ENCODE data around the gene SIK2. TPM values are rescaled to one million over a fixed set of nuclear protein-coding genes. Genes with fewer than 3 reads are reported as not detected.

SIK2 gene
- total and polyA plus RNA-seq, 4 donors = 18.1 to 26.6 (median 19.7) TPM

DNA sequence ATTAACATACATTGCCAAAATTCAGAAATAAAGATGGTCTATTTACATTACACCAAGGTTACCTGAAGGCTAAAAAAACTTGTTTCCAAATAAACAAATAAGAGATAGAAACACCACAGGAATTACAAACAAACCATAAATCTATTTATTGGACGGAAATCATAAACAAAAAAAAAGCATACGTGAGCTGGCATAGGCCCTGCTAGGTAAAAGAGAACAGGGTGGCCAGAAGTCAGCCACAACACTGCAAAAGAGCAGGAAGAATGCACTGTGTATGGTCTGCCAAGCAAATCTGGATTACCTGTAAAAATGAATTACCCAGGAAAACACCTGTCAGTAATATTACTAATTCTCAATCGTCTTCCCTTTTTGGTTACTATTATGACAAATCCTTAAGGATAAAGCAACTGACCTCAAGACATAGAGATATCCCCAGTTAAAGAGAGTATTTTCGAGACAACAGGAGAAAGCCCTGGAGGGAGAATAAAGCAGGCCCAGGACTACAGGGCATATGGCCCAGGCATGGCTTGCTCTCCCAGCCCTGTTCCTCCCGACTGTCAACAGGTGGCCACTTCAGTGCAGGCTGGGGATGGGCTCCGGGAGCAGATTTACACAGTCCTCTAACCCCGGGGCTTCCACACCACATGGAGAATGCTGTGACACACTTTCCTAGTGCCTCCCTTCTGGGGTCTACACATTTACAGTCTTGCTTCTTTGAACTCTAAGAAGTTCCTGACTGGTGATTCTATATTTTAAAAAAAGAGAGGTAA is 146.0 kb downstream of the SIK2 start:
- 69% methylated on average over 5 of the region's 7 CpGs for WGBS (ENCODE audit: insufficient coverage)
- peaks cover 38% of the 10 kb centered on the region for H3K36me3 ChIP-seq (ENCODE audit: control insufficient read depth, insufficient read depth, low read length)

DNA sequence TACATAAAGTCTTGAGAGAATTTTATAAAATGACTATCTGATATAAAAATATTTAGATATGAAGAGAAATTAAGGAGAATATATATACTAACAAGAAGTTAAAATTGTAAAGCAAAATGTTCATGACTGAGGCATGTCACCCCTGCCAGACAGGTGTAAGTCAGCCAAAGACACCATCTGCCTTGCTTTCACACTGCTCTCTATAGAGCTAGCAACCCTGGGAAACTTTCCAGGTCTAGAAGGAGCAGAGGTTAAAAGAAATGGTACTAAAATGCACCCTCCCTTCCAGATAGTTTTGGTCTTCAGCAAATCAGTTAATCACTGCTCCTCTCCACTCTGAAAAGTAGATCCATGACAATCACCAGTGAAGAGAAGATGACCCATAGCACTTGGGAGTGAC is 147.4 kb downstream of the SIK2 start:
- no peaks in the 10 kb centered on the region for H3K4me1 ChIP-seq (ENCODE audit: control insufficient read depth, insufficient read depth, low read length)
- DNase-seq (ENCODE audit: low read depth in 4 of 6, low spot score in 6 of 6) = peak in 1 of 6 donors; percentile 64
- H3K27me3 ChIP-seq (ENCODE audit: control insufficient read depth, insufficient read depth, low read length) = no peaks in the 10 kb centered on the region
- H3K36me3 ChIP-seq (ENCODE audit: control insufficient read depth, insufficient read depth, low read length) = peaks cover 46% of the 10 kb centered on the region
- no peak overlapping the region for H3K4me3 ChIP-seq (ENCODE audit: low read depth, low read length)
- peaks cover 1% of the 10 kb centered on the region for H3K9me3 ChIP-seq (ENCODE audit: control insufficient read depth, insufficient read depth, low read length)
- no peak overlapping the region for H3K27ac ChIP-seq (ENCODE audit: low read depth, low read length)

More for the DNA sequence above, 146.0 kb downstream of the SIK2 start:
- H3K9me3 ChIP-seq (ENCODE audit: control insufficient read depth, insufficient read depth, low read length) = peaks cover 1% of the 10 kb centered on the region
- no peak overlapping the region for H3K27ac ChIP-seq (ENCODE audit: low read depth, low read length)
- DNase-seq (ENCODE audit: low read depth in 4 of 6, low spot score in 6 of 6) = no peak
- no peaks in the 10 kb centered on the region for H3K4me1 ChIP-seq (ENCODE audit: control insufficient read depth, insufficient read depth, low read length)
- H3K4me3 ChIP-seq (ENCODE audit: low read depth, low read length) = no peak overlapping the region
- no peaks in the 10 kb centered on the region for H3K27me3 ChIP-seq (ENCODE audit: control insufficient read depth, insufficient read depth, low read length)

DNA sequence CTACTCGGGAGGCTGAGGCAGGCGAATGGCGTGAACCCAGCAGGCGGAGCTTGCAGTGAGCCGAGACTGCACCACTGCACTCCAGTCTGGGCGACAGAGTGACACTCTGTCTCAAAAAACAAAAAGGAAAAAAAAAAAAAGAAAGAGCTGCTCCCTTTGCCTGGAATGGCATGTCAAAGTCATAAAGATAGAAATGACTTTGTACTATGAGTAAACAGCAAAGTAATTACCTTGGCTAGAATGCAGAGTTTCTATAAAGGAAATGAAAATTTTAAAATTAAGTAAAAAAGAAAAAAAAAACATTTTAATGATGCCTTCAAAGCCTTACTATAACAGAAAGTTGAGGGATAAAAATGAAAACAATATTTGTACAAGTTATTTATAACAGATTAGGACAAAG is 153.8 kb downstream of the SIK2 start:
- WGBS (ENCODE audit: insufficient coverage) = 96% methylated on average over 5 of the region's 6 CpGs
- no peak overlapping the region for H3K27ac ChIP-seq (ENCODE audit: low read depth, low read length)
- no peaks in the 10 kb centered on the region for H3K27me3 ChIP-seq (ENCODE audit: control insufficient read depth, insufficient read depth, low read length)
- no peaks in the 10 kb centered on the region for H3K9me3 ChIP-seq (ENCODE audit: control insufficient read depth, insufficient read depth, low read length)
- H3K4me1 ChIP-seq (ENCODE audit: control insufficient read depth, insufficient read depth, low read length) = no peaks in the 10 kb centered on the region
- no peak overlapping the region for H3K4me3 ChIP-seq (ENCODE audit: low read depth, low read length)
- DNase-seq (ENCODE audit: low read depth in 4 of 6, low spot score in 6 of 6) = no peak
- peaks cover 52% of the 10 kb centered on the region for H3K36me3 ChIP-seq (ENCODE audit: control insufficient read depth, insufficient read depth, low read length)

DNA sequence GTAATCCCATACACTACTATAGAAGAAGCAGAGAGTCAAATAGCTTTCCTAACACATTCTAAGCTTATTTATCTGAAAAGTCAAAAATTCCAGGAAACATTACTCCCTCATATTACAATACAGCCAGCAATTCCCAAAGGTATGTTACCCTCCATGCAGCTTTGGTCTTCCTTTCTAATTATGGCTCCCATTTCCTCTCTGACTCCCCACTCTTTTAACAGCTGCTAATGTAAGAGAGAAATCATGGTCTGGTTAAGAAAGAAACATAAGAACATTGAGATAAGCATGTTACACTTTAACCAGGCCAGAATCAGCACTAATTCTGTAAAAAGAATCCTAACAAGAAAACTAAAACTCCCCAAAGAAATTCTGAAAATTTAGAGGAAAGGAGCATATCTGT is 157.1 kb downstream of the SIK2 start:
- Histone ChIP-seq H3K27me3 (ENCODE audit: control insufficient read depth, insufficient read depth, low read length) (no peaks in the 10 kb centered on the region), H3K4me1 (ENCODE audit: control insufficient read depth, insufficient read depth, low read length) (no peaks in the 10 kb centered on the region), H3K9me3 (ENCODE audit: control insufficient read depth, insufficient read depth, low read length) (no peaks in the 10 kb centered on the region), H3K36me3 (ENCODE audit: control insufficient read depth, insufficient read depth, low read length) (peaks cover 40% of the 10 kb centered on the region), H3K27ac (ENCODE audit: low read depth, low read length) (no peak overlapping the region), H3K4me3 (ENCODE audit: low read depth, low read length) (no peak overlapping the region)
- no peak for DNase-seq (ENCODE audit: low read depth in 4 of 6, low spot score in 6 of 6)

DNA sequence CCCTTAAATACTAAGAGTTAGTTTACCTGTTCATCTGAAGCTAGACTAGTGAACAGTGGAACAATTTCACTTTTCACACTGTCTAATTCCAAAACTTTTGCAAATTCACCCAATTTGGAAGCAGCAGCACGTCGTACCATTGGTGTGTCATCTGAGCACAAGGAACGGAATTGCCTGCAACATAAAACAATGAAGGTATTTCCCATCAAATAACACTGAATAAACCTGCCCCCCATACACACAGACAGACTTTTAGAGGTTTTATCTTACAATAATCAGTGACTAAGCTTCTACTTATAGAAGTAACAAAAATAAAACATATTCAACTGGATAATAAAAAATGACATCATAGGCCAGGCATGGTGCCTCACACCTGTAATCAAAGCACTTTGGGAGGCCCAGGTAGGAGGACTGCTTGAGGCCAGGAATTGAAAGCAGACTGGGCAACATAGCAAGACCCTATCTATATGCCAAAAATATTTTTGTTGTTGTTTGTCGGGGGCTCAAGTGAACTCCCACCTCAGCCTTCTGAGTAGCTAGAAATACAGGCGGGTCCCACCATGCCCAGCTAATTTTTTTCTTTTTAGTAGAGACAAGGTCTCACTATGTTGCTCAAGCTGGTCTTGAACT is 157.6 kb downstream of the SIK2 start:
- no peak overlapping the region for H3K27ac ChIP-seq (ENCODE audit: low read depth, low read length)
- peaks cover 40% of the 10 kb centered on the region for H3K36me3 ChIP-seq (ENCODE audit: control insufficient read depth, insufficient read depth, low read length)
- no peak for DNase-seq (ENCODE audit: low read depth in 4 of 6, low spot score in 6 of 6)
- H3K27me3 ChIP-seq (ENCODE audit: control insufficient read depth, insufficient read depth, low read length) = no peaks in the 10 kb centered on the region
- H3K9me3 ChIP-seq (ENCODE audit: control insufficient read depth, insufficient read depth, low read length) = no peaks in the 10 kb centered on the region
- H3K4me1 ChIP-seq (ENCODE audit: control insufficient read depth, insufficient read depth, low read length) = no peaks in the 10 kb centered on the region
- no peak overlapping the region for H3K4me3 ChIP-seq (ENCODE audit: low read depth, low read length)
- 88% methylated on average over 3 of the region's 5 CpGs for WGBS (ENCODE audit: insufficient coverage)

- H3K4me1 ChIP-seq (ENCODE audit: control insufficient read depth, insufficient read depth, low read length) = no peaks in the 10 kb centered on the region
- 100% methylated on average over 2 of the region's 4 CpGs for WGBS (ENCODE audit: insufficient coverage)
- H3K36me3 ChIP-seq (ENCODE audit: control insufficient read depth, insufficient read depth, low read length) = peaks cover 34% of the 10 kb centered on the region
- peak in 1 of 6 donors; percentile 91 for DNase-seq (ENCODE audit: low read depth in 4 of 6, low spot score in 6 of 6)
- H3K27ac ChIP-seq (ENCODE audit: low read depth, low read length) = no peak overlapping the region
- H3K9me3 ChIP-seq (ENCODE audit: control insufficient read depth, insufficient read depth, low read length) = no peaks in the 10 kb centered on the region
- H3K27me3 ChIP-seq (ENCODE audit: control insufficient read depth, insufficient read depth, low read length) = no peaks in the 10 kb centered on the region
- H3K4me3 ChIP-seq (ENCODE audit: low read depth, low read length) = no peak overlapping the region
These were observed 158.8 kb downstream of the SIK2 start for GRCh38 chr11:111761036-111761435.

DNA sequence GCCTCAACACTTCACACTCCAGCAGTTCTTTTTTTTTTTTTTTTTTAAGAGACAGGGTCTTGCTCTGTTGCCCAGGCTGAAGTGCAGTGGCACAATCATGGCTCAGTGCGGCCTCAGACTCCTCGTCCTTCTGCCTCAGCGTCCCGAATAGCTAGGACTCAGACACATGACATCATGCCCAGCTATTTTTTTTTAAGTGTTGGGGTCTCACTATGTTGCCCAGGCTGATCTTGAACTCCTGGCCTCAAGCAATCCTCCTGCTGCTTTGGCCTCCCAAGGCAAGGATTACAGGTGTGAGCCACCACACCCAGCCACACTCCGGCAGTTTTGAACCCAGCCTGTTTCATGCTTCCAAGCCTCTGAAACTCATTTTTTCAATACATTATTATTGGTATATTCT is 160.3 kb downstream of the SIK2 start:
- Histone ChIP-seq H3K9me3 (ENCODE audit: control insufficient read depth, insufficient read depth, low read length) (no peaks in the 10 kb centered on the region), H3K4me3 (ENCODE audit: low read depth, low read length) (no peak overlapping the region), H3K27ac (ENCODE audit: low read depth, low read length) (no peak overlapping the region), H3K4me1 (ENCODE audit: control insufficient read depth, insufficient read depth, low read length) (peaks cover 6% of the 10 kb centered on the region), H3K36me3 (ENCODE audit: control insufficient read depth, insufficient read depth, low read length) (peaks cover 30% of the 10 kb centered on the region), H3K27me3 (ENCODE audit: control insufficient read depth, insufficient read depth, low read length) (no peaks in the 10 kb centered on the region)
- no peak for DNase-seq (ENCODE audit: low read depth in 4 of 6, low spot score in 6 of 6)
- WGBS (ENCODE audit: insufficient coverage) = 100% methylated on average over 4 of the region's 5 CpGs

DNA sequence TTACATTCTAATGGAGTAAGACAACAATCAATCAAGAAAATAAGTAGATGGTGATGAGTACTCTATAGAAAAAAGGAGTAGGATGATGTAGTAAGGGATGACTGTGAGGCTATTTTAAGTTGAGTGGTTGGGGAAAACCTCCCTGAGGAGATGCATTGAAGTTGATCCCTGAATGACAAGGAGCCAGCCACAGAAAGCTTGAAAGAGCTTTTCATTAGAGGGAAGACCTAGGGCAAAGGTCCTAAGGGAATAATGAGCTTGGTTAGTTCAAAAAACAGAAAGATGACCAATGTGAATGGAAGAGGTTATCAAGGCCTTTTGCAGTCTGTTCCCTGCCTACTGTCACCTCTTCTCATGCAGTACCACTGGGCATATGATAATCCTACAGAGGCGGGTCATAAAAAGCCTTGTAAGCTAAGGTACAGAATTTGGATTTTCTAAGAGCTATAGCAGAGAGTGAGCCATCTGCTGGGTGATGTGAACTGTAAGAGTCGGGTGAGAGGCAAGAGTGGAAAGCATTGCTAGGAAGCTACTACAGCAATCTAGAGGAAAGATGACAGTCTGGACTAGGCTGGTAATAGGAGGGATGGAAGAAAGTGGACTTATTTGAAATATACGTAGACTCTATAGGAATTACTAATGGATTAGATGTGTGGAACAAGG is 160.9 kb downstream of the SIK2 start:
- Histone ChIP-seq H3K36me3 (ENCODE audit: control insufficient read depth, insufficient read depth, low read length) (peaks cover 25% of the 10 kb centered on the region), H3K9me3 (ENCODE audit: control insufficient read depth, insufficient read depth, low read length) (no peaks in the 10 kb centered on the region), H3K4me1 (ENCODE audit: control insufficient read depth, insufficient read depth, low read length) (peaks cover 6% of the 10 kb centered on the region), H3K4me3 (ENCODE audit: low read depth, low read length) (no peak overlapping the region), H3K27me3 (ENCODE audit: control insufficient read depth, insufficient read depth, low read length) (no peaks in the 10 kb centered on the region), H3K27ac (ENCODE audit: low read depth, low read length) (no peak overlapping the region)
- WGBS (ENCODE audit: insufficient coverage) = 65% methylated on average over 2 of the region's 3 CpGs
- peak in 3 of 6 donors; percentile 17 to 71 (median 63) for DNase-seq (ENCODE audit: low read depth in 4 of 6, low spot score in 6 of 6)

- H3K27ac ChIP-seq (ENCODE audit: low read depth, low read length) = no peak overlapping the region
- H3K4me3 ChIP-seq (ENCODE audit: low read depth, low read length) = no peak overlapping the region
- H3K27me3 ChIP-seq (ENCODE audit: control insufficient read depth, insufficient read depth, low read length) = no peaks in the 10 kb centered on the region
- H3K4me1 ChIP-seq (ENCODE audit: control insufficient read depth, insufficient read depth, low read length) = peaks cover 6% of the 10 kb centered on the region
- WGBS (ENCODE audit: insufficient coverage) = no CpG with 5 or more reads among the region's 1 CpG
- peaks cover 21% of the 10 kb centered on the region for H3K36me3 ChIP-seq (ENCODE audit: control insufficient read depth, insufficient read depth, low read length)
- no peak for DNase-seq (ENCODE audit: low read depth in 4 of 6, low spot score in 6 of 6)
- no peaks in the 10 kb centered on the region for H3K9me3 ChIP-seq (ENCODE audit: control insufficient read depth, insufficient read depth, low read length)
These were observed 162.4 kb downstream of the SIK2 start for GRCh38 chr11:111764621-111765020.

Measured in spinal cord (tissue), 10 donors.